Measurements from ENCODE around the gene PKN2.
"Not testable (repeated sequence)": the region's sequence is repeated elsewhere in the genome, so short reads cannot be mapped to it uniquely, and the experiment has no call there.

Gene PKN2

DNA sequence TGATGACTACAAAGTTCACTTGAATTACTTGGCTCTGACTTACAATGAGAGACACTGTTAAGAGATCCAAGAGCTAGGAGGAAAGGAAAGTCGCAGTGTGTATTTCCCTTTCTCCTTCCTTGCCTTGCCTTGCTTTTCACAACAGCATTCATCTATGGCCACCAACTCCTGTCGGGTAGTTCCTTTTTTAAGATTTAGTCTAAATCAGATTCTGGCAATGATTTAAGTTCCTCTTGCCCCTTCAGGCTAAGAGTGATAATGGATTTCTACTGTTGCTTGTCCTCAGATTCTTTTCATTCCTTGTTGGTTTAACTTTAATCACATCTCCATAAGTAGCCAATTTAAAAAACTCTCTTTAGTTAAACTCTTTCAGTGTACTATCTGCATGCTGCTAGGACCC is 115.4 kb downstream of the PKN2 start:
- no peak for DNase-seq (ENCODE audit: low read depth)

DNA sequence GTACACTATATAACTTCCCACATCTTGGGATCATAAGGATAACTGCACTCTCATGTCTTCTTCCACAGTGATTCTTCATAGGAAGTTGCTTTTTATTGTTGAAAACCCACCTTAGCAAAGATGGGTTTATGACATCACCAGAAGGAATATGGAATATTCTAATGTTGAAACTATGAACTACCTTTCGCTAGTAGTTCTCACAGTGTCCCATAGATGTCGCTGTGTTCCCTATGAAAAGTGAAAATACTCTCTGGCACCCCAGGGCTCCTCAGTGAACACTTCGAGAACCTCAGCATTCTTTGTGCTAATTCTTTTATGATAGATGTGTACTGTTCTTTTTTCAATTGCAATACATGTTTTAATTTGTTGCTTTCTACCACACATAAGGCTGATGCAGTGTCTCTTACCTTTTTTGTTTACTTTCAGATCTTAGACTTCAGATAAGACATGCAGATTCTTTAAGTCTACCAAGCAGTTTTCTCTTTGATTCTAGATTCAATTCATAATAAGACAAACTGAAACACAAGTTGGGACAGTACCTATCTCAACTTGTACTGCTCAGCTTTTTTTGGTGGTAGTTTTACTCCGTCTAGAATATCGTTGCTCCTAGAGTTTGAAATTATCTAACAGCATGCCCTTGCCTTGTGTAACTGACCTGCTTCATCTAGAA is 116.4 kb downstream of the PKN2 start:
- peak; percentile 11 for DNase-seq (ENCODE audit: low read depth)

GRCh38 chr1:88801575-88802208 is 117.6 kb downstream of the PKN2 start:
- DNase-seq (ENCODE audit: low read depth), result no peak

DNA sequence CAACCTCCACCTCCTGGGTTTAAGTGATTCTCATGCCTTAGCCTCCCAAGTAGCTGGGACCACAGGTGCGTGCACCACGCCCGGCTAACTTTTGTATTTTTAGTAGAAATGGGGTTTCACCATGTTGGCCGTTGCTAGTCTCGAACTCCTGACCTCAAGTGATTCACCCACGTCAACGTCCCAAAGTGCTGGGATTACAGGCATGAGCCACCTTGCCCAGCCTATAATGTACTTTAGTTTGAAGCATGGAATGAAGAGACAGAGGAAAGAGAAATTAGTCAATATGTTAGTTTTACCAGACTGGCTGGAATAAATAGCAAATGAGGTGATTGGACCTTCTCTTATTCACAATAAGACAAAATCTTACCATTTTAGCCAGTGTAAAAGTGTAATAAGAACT is 118.3 kb downstream of the PKN2 start:
- DNase-seq (ENCODE audit: low read depth), result no peak

DNA sequence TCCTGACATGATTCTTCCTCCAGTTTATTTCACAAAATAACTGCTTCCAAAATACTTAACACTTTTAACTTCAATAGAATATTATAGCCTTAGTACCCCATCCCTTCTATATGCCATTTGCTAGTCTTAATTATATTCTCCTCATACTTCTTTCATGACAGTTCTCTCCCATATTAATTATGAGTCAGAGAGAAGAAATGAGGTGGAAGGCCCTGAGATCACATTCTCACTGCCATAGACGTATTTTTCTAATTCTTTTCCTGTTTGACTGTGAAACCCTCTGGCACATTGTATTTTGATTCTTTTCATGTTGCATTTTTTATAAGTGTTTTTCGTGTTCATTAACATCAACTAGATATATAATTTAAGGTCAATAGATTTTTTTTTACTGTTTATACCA is 118.9 kb downstream of the PKN2 start:
- DNase-seq (ENCODE audit: low read depth), result no peak

- DNase-seq (ENCODE audit: low read depth), result no peak
These were observed 119.4 kb downstream of the PKN2 start for GRCh38 chr1:88803444-88803843.

- no peak for DNase-seq (ENCODE audit: low read depth)
These were observed 128.3 kb downstream of the PKN2 start for GRCh38 chr1:88812366-88812765.

- DNase-seq (ENCODE audit: low read depth), result no peak
These were observed 129.4 kb downstream of the PKN2 start for GRCh38 chr1:88813471-88813870.

- not testable (repeated sequence) for DNase-seq (ENCODE audit: low read depth)
These were observed 135.6 kb downstream of the PKN2 start for GRCh38 chr1:88819642-88820041.

DNA sequence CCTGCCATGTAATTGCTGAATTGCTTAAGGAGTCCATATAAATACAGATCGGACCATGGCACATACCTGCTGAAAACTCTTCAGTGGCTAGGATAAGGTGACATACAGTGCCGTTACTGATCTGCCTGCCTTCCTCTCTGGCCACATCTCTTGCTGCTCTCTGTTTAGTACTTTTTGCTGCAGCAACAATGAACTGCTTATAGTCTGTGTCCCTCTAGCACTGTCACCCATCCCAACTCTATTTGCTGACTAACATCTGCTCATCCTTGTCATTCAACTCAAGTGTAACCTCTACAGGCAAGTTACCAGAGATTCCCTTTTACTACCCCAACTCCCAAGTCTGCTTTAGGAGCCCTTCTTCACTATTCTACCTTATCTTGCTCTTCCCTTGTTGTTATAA is 141.6 kb downstream of the PKN2 start:
- DNase-seq (ENCODE audit: low read depth), result no peak

- no peak for DNase-seq (ENCODE audit: low read depth)
These were observed 163.6 kb downstream of the PKN2 start for GRCh38 chr1:88847643-88848042.

DNA sequence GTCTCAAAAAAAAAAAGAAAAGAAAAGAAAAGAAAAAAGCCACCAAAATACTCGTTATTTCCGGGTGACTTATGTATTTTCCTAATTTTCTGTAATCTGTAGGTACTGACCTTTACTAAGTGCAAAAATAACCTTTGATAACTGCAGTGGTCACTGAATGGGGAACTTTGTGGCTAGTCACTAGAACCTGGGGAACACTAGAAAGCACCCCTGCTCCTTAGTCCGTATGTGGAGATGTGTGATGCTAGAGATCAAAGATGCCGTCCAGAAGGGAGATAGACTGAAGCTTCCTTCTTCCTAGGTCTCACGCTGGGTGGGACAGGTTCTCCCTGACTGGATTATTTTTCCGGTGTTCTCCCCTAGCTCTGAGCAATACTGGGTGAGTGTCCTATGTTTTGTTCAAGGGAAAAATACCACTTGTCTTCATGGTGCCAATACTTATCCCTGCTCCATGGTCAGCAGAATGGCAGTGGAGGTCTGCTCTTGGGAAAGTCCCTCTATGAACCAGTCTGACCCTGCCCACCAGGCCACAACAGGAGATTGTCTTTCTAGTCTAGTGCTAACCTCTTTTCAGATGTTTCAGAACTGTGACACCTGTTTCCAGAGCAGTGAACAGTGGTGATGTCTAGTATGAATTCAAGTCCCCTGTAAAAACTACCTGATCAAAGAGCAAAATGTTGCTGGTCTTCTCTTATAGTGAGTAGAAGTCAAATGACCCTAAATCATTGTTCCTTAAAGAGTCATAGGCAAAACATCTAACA is 167.4 kb downstream of the PKN2 start:
- no peak for DNase-seq (ENCODE audit: low read depth)

DNA sequence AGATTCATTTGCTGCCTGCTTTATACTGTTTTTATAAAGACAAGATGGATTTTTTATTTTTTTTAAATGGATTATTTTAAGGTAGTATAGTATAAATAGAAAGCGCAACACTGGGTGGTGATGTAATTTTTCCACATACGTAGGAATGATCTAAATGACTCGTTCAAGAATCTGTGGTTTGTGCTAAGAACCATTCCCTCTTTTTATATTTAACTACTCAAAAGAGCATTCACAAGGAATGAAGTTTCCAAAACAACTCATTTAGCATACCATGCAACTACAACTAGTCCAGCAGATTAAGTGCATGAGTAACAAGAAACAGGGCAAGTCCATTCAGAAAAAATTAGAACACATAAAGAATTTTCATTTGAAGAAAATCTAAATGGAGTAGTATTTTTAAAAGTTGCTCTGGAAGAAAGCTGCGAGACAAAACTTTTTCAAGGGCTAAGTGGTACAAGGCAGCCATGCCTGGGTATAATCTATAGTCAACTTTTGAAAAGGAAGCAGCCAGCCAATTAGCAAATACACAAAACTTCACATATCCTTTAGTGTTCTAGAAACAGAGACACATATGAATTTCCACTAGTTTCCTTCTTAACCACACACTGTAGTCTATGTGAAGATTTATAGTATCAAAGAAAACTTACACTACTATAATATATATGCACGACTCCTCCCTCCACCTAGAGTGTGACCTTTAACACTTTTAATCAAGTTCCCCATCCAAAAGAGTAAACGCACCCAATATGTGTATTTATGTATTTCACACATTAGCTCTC is 183.9 kb downstream of the PKN2 start:
- no peak for DNase-seq (ENCODE audit: low read depth)

GRCh38 chr1:88869644-88870043 is 185.6 kb downstream of the PKN2 start:
- DNase-seq (ENCODE audit: low read depth), result not testable (repeated sequence)

DNA sequence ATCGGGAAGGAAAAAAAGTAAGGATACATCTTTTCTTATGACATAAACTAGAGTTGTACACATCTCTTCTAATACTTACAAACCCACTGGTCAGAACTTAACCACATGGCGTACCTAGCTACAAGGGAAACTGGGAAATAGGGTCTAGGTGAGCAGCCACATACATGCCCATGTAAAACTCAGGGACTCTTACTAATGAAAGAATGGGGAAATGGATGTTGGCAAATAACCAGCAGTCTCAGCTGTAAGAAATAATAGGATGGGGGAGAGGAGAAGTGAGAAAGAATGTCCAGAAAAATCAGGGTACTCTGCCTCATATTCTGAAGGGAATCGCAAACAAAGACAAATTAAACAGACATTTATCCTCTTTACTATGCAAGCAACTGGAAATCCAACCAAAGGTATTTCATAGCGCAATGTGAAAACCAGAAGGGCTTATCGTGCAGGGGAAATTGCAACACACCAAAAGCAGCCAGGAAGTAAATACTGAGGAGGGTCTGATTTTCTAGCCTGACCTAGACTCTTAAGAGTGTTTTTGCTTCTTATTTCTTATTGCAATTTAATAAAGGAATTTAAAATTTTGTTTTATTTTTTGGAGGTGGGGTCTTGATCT is 189.8 kb downstream of the PKN2 start:
- no peak for DNase-seq (ENCODE audit: low read depth)

GRCh38 chr1:88875595-88875994 is 191.5 kb downstream of the PKN2 start:
- no peak for DNase-seq (ENCODE audit: low read depth)

GRCh38 chr1:88876573-88877365 is 192.7 kb downstream of the PKN2 start:
- DNase-seq (ENCODE audit: low read depth), result no peak

GRCh38 chr1:88877382-88877825 is 193.3 kb downstream of the PKN2 start:
- DNase-seq (ENCODE audit: low read depth), result no peak

DNA sequence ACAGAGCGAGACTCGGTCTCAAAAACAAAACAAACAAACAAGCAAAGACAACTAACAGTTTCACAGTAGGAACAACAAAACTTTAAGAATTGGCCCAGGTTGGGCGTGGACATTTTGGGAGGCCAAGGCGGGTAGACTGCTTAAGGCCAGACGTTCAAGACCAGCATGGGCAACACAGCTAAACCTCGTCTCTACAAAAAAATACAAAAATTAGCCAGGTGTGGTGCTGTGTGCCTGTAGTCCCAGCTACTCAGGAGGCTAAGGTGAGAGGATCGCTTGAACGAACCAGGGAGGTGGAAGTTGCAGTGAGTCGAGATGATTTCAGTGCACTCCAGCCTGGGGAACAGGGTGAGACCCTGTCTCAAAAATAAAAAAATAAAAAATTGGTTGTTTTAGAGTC is 193.8 kb downstream of the PKN2 start:
- DNase-seq (ENCODE audit: low read depth), result no peak

DNA sequence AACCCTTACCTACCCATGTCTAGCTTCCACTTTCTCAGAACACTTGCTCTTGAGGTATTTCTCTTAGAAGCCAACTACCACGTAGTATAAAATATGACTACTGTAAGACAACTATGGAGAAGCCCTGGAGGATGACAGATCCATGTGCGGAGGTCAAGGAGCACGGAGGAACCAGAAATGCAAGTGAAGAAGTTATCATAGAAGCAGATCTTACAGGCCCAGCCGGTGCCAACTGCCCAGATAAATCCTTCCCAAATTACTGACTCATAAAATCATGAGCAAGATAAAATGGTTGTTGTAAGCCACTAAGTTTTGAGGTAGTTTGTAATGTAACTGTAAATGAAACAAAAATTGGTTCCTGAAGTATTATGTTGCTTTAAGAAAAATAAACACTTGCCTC is 194.7 kb downstream of the PKN2 start:
- DNase-seq (ENCODE audit: low read depth), result no peak

- DNase-seq (ENCODE audit: low read depth), result not testable (repeated sequence)
These were observed 196.6 kb downstream of the PKN2 start for GRCh38 chr1:88880717-88881116.

Measured in activated T-cell treated with anti-CD3 and anti-CD28 coated beads for 1 hour (primary cell).